Dendritic cell treated with granulocyte-macrophage colony-stimulating factor and Interleukin-4, amounts not matched to agents 40 ng/mL and 50 ng/mL, for 4 days (primary cell): Measurements from ENCODE around the gene IGFBPL1.

Source experiments
- H3K27ac Mint-ChIP-seq: one replicate; pipeline ENCODE4 v1.8.0; 2022; ENCODE audit warnings: mild to moderate bottlenecking, mixed read lengths
- H3K27me3 Mint-ChIP-seq: one replicate; pipeline ENCODE4 v1.8.0; 2022; ENCODE audit warnings: mild to moderate bottlenecking, mixed read lengths
- H3K36me3 Mint-ChIP-seq: one replicate; pipeline ENCODE4 v1.8.0; 2022; ENCODE audit warnings: low read depth, mixed read lengths
- H3K4me1 Mint-ChIP-seq: one replicate; pipeline ENCODE4 v1.8.0; 2022; ENCODE audit warnings: low read depth, mixed read lengths
- H3K4me3 Mint-ChIP-seq: one replicate; pipeline ENCODE4 v1.8.0; 2022; ENCODE audit warnings: mild to moderate bottlenecking, moderate library complexity, mixed read lengths
- H3K9me3 Mint-ChIP-seq: one replicate; pipeline ENCODE4 v1.8.0; 2022; ENCODE audit warnings: mixed read lengths
- intact Hi-C: fragments of 100-400 bp; cut with micrococcal nuclease; formaldehyde crosslinking; loops from one replicate; pipeline ENCODE4 v1.15.0; 2022

IGFBPL1 gene

DNA sequence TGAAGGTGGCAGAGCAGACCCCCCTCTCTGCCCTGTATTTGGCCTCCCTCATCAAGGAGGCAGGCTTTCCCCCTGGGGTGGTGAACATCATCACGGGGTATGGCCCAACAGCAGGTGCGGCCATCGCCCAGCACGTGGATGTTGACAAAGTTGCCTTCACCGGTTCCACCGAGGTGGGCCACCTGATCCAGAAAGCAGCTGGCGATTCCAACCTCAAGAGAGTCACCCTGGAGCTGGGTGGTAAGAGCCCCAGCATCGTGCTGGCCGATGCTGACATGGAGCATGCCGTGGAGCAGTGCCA, 27.9 kb downstream of the IGFBPL1 start:
- H3K4me3 Mint-ChIP-seq: no peak overlapping the region
- peaks cover 37% of the 10 kb centered on the region for H3K36me3 Mint-ChIP-seq
- peaks cover 24% of the 10 kb centered on the region for H3K4me1 Mint-ChIP-seq
- intact Hi-C loops: loop anchor here (10.0 kb wide), 1 partner anchor 492 kb away; the partner anchor contains the start of gene SLC25A51
- H3K27ac Mint-ChIP-seq: no peak overlapping the region
- H3K27me3 Mint-ChIP-seq: peaks cover 7% of the 10 kb centered on the region
- no peaks in the 10 kb centered on the region for H3K9me3 Mint-ChIP-seq

DNA sequence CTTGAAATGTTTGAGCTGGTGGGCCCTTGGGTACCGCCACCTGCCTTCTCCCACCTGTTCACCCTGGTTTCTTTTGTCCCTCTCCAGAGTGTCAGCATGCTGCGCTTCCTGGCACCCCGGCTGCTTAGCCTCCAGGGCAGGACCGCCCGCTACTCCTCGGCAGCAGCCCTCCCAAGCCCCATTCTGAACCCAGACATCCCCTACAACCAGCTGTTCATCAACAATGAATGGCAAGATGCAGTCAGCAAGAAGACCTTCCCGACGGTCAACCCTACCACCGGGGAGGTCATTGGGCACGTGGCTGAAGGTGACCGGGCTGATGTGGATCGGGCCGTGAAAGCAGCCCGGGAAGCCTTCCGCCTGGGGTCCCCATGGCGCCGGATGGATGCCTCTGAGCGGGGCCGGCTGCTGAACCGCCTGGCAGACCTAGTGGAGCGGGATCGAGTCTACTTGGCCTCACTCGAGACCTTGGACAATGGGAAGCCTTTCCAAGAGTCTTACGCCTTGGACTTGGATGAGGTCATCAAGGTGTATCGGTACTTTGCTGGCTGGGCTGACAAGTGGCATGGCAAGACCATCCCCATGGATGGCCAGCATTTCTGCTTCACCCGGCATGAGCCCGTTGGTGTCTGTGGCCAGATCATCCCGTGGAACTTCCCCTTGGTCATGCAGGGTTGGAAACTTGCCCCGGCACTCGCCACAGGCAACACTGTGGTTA, 28.4 kb downstream of the IGFBPL1 start:
- Mint-ChIP-seq H3K27me3 (peaks cover 12% of the 10 kb centered on the region), H3K27ac (no peak overlapping the region), H3K4me3 (no peak overlapping the region), H3K9me3 (no peaks in the 10 kb centered on the region), H3K36me3 (peaks cover 37% of the 10 kb centered on the region), H3K4me1 (peaks cover 27% of the 10 kb centered on the region)
- intact Hi-C loops: loop anchor here (10.0 kb wide), 1 partner anchor 491 kb away; the partner anchor contains the start of gene SLC25A51

DNA sequence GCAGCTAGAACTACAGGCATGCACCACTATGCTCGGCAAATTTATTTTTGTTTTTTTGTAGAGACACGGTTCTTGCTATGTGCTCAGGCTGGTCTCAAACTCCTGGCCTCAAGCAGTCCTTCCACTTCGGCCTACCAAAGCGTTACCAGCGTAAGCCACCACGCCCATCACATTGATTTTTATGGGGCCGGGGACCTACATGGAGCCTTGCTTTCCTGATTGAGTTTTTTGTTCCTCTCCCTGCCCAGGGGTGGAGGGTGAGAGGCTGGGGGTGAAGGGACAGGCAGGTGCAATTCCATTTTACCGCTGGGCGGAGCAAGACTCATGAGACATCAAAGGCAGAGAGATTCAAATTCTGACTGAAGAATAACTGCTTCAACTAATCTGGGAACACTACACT, 29.8 kb downstream of the IGFBPL1 start:
- Mint-ChIP-seq H3K36me3 (peaks cover 37% of the 10 kb centered on the region), H3K4me1 (peaks cover 33% of the 10 kb centered on the region), H3K27me3 (peaks cover 17% of the 10 kb centered on the region), H3K27ac (no peak overlapping the region), H3K4me3 (no peak overlapping the region), H3K9me3 (no peaks in the 10 kb centered on the region)
- intact Hi-C loops: loop anchor here (10.0 kb wide), 1 partner anchor 490 kb away; the partner anchor contains the start of gene SLC25A51

DNA sequence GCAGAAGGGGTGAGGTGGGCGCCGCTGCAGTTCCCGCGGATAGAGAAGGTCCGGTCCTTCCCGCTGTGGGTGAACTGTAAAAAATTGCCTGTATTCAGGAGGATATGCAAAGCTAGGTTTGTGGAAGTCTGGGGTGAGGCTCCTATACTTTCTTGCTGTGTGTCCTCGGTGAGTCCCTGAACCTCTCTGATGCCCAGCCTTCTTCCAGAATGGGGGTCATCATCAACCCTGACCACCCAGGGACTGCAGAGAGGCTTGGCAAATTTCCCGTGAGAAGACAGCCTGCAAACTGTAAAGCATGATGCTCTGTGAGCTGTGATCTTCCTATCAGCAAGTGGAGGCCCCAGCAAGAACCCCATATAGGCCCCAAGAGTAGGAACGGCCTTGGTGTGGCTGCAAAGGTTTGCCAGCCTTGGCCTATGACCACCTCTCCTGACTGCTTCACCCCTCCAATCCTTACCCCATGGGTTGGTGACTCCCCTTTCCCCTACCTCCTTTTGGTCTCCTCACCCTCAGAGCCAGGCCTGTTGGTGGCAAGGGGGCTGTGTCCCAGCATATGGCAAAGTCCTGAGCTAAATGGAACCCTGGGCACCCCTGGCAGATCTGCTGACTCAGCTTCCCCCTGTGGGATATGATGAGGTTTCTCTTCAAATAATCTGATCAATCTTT, 31.0 kb downstream of the IGFBPL1 start:
- Mint-ChIP-seq H3K4me3 (peak overlapping the region; percentile 97), H3K4me1 (peaks cover 33% of the 10 kb centered on the region), H3K9me3 (no peaks in the 10 kb centered on the region), H3K27ac (peak overlapping the region; percentile 88), H3K36me3 (peaks cover 37% of the 10 kb centered on the region), H3K27me3 (peaks cover 17% of the 10 kb centered on the region)
- intact Hi-C loops: loop anchor here (10.0 kb wide), 1 partner anchor 488 kb away; the partner anchor contains the start of gene SLC25A51

DNA sequence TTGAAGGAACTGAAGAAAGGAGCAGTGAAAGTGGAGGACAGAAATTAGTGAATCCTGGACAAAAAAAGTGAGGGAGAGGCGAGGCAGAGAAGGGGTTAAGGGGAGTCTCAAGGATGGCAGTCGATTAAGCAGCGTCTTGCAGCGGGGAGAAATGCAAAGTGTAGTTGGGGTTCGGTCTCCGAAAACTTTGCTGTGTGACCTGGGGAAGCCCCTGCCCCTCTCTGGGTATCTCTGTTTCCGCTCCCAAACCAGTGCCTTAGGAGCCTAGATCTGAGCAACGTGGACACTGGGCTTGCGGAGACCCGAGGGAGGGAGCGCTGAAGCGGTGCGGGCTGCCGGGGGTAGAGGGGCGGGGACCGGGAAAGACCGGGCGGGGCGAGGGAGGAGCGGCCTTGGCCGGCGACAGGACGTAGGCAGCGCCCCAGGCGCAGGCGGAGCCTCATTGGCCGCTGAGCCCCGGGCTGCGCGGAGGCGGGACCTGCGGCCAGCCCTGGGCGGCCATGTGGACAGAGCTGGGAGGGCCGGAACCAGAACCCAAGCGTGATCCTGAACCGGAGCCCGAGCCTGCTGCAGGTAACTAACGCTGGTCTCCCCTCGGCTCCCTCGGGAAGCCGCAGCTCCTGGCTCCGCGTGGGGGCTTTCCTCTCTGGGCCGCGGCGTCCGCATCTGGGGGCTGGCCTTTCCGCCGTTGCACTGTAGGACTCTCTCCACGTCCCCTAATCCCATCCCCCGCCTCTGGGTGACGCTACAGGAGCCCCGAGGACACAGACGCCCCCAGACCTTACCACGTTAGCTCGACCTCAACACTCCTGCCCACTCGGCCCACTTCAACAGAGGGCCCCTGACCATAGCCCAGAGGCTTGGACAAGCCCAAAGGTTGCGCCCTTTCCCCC, 31.8 kb downstream of the IGFBPL1 start, which contains the start of gene ALDH1B1:
TSS of gene ALDH1B1 (plus strand) at position 468 of the 893 bp plus-strand sequence. CDS start 3,047 bp downstream, outside the sequence.
- intact Hi-C loops: loop anchor here (10.0 kb wide), 1 partner anchor 488 kb away; the partner anchor contains the start of gene SLC25A51
- peaks cover 30% of the 10 kb centered on the region for H3K36me3 Mint-ChIP-seq
- H3K4me3 Mint-ChIP-seq: peak within 1 kb of the TSS; percentile 97
- no peaks in the 10 kb centered on the region for H3K9me3 Mint-ChIP-seq
- peaks cover 17% of the 10 kb centered on the region for H3K27me3 Mint-ChIP-seq
- H3K4me1 Mint-ChIP-seq: peaks cover 33% of the 10 kb centered on the region
- H3K27ac Mint-ChIP-seq: peak within 1 kb of the TSS; percentile 88

DNA sequence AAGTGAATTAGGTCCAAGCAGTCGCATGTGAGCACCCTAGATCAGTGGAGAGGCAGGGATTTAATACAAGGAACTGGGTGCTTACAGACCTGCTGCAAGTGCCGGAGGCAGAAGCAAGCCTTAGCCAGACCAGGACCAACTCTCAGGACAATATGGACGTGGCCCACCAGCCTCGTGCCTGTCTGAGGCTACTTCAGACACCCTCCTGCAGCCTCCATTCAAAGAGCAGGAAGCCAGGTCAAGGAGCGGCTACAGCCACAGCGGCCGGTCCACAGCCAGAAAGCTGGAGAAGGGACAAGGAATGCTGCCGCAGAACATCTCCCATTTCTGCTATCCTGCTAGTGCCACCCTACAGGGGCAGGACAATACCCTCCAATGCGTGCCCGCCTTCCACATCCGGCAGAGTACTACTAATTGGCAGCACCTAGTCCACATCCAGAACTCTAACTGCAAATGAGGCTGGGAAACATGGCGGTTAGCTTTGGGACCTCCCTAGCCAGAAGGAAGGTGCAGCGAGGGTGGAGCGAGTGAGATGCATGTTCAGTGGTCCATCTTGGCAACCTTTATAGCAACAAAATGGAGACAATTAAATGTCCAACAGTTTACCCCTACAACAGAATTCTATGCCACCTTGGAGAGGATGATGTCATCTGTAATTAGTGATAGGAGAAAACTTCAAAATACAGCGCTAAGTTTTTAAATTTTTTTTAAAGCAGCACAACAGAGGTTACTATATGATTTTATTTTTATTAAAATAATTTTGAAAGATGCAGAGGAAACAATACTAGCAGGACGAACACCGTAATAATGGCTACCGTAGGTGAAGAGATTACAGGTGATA, 32.8 kb downstream of the IGFBPL1 start:
- H3K9me3 Mint-ChIP-seq: no peaks in the 10 kb centered on the region
- peak overlapping the region; percentile 97 for H3K4me3 Mint-ChIP-seq
- H3K4me1 Mint-ChIP-seq: peaks cover 33% of the 10 kb centered on the region
- H3K27ac Mint-ChIP-seq: peak overlapping the region; percentile 88
- peaks cover 23% of the 10 kb centered on the region for H3K36me3 Mint-ChIP-seq
- intact Hi-C loops: loop anchor here (10.0 kb wide), 1 partner anchor 487 kb away; the partner anchor contains the start of gene SLC25A51
- peaks cover 17% of the 10 kb centered on the region for H3K27me3 Mint-ChIP-seq

DNA sequence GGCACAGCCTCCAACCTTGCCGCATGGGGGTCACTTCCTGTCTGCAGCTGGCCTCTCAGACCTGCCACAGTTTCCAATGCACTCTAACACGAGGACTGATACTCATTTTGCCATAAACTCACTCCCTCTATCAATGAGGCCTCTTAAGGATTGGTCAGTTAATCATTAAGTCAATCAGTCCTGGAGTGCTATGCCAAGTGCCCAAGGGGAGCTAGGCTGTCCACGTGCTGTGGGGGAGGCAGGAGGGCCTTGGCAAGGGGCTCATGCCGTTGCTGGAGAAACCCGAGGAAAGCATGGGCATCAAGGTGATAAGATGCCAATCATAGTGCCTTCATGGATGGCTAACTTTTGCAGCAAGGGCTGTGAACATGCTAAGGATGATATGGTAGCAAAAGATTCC, 33.4 kb downstream of the IGFBPL1 start:
- H3K27ac Mint-ChIP-seq: peak overlapping the region; percentile 18
- peaks cover 17% of the 10 kb centered on the region for H3K27me3 Mint-ChIP-seq
- H3K4me3 Mint-ChIP-seq: no peak overlapping the region
- H3K9me3 Mint-ChIP-seq: no peaks in the 10 kb centered on the region
- intact Hi-C loops: loop anchor here (10.0 kb wide), 1 partner anchor 486 kb away; the partner anchor contains the start of gene SLC25A51
- peaks cover 16% of the 10 kb centered on the region for H3K36me3 Mint-ChIP-seq
- peaks cover 33% of the 10 kb centered on the region for H3K4me1 Mint-ChIP-seq

DNA sequence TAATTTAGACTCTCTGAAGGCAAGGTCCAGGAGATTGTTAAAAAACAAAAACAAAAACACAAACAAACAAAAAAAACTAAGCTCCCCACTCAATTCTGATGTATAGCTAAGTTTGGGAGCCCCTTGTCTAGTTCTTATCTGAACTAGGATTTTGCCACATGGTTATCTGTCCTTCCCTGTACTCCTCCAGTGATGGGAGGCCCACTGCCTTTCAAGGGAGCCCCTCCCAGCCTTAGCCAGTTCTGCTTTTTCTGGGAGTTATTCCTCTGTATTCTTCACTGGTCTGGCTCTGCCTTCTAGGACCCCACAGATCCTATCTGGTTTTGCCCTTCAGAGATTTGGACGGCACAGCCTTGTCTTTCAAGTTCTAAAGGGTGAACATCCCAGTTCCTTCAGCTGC, 33.8 kb downstream of the IGFBPL1 start:
- Mint-ChIP-seq H3K4me3 (no peak overlapping the region), H3K36me3 (peaks cover 13% of the 10 kb centered on the region), H3K4me1 (peaks cover 33% of the 10 kb centered on the region), H3K9me3 (no peaks in the 10 kb centered on the region), H3K27me3 (peaks cover 17% of the 10 kb centered on the region), H3K27ac (peak overlapping the region; percentile 70)
- intact Hi-C loops: loop anchor here (10.0 kb wide), 1 partner anchor 486 kb away; the partner anchor contains the start of gene SLC25A51

DNA sequence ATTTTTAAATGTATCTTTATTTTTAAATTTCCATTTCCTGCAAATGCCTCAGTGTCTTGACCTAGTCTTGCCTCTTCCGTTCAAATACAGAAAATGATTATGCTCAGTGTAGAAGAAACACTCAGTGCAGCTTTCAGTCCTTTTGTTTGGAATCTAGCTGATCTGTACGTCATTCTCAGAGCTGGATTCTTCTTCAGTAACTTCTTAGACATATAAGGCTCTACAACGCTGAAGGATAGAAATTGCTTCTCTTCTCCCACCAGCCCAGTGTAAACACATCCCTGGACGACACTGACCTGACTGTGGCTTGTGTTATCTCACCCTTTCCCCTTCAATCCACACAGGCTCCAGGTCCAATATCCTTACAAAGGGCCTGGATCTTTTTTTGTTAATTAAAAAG, 34.9 kb downstream of the IGFBPL1 start:
- Mint-ChIP-seq H3K9me3 (peaks cover 8% of the 10 kb centered on the region), H3K4me1 (peaks cover 33% of the 10 kb centered on the region), H3K36me3 (peaks cover 13% of the 10 kb centered on the region), H3K27me3 (peaks cover 21% of the 10 kb centered on the region), H3K27ac (peak overlapping the region; percentile 70), H3K4me3 (no peak overlapping the region)
- intact Hi-C loops: no loop called here

DNA sequence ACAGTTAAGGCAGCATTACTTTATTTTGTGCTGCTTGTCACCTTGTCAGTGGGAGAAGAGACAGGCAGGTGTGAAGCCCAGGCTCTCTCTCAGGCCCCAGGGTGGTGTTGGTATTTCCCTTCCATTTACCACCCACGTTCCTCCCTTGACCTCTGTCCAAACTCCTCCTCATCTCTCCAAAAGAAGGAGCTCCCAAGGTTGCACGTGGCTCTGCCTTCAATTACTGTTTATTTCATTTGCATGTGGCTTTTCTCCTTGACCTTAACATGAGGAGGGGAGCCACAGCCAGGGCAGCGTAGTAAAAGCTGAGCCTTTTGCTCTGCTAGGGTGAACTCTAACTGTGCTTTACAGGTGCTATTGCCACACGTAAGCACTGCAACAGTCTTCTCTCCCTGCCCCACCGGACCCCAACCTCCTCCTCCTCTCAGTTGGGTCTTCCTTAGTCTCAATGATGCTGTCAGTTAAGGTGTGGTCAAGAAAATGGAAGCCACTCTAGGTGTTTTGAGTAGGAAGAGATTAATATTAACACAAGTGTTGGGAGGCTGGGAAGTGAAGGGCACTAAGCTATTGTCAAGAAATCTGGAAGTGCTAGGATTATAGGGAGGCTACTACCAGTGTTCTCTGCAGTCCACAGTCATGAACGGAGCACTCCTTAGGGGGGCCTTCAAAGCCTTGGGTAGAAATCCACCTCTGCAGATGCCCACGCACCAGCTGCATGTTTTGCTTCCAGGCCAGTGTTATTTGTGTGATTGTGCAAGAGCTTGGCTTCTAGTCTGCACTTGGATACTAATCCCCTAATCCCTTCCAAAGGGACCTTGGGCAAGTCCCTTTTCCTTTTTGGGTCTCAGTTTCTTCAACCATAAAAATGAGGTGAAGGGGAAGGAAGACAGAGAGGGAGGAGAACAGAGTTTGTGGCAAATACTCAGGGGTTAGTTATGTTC, 35.7 kb downstream of the IGFBPL1 start:
- H3K9me3 Mint-ChIP-seq: peaks cover 8% of the 10 kb centered on the region
- H3K27ac Mint-ChIP-seq: no peak overlapping the region
- H3K4me1 Mint-ChIP-seq: peaks cover 29% of the 10 kb centered on the region

DNA sequence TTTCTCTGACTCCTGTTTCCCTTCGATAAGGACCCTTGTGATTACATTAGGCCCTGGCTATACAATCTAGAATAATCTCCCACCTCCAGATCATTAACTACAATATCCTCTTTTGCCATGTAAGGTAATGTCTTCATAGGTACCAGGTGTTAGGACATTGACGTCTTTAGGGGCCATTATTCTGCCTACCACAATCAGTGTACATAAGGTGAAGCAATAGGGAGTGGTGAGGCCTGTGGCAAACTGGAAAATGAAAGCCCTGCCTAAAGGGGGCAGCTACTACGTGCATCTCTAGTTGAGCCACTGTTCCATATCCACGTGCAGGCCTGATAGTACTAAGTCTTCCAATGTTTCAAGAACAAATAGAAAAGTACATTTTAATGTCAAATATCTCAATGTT, 36.5 kb downstream of the IGFBPL1 start:
- intact Hi-C loops: no loop called here
- Mint-ChIP-seq H3K36me3 (peaks cover 9% of the 10 kb centered on the region), H3K27me3 (peaks cover 21% of the 10 kb centered on the region)

More for the DNA sequence above, 35.7 kb downstream of the IGFBPL1 start:
- H3K36me3 Mint-ChIP-seq: peaks cover 13% of the 10 kb centered on the region
- no peak overlapping the region for H3K4me3 Mint-ChIP-seq
- intact Hi-C loops: no loop called here
- H3K27me3 Mint-ChIP-seq: peaks cover 21% of the 10 kb centered on the region

DNA sequence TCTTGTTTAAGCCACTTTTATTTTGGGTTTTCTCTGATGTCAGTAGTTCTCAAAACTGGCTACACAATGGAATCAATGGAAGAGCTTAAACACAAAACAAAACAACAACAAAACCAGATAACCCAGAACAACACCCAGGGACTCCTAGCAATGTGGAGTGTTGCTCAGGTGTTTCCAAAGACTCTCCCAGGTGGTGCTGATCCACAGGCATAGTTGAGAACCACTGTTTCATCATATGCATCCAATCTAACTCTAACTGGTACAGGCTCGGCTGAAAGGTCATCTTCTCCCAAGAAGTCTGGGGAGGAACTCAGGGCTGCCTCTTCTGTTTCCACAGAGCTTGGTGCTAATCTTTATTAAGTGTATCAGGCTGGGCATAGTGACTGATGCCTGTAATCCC, 37.2 kb downstream of the IGFBPL1 start:
- intact Hi-C loops: no loop called here
- Mint-ChIP-seq H3K4me3 (no peak overlapping the region), H3K27ac (no peak overlapping the region), H3K4me1 (peaks cover 17% of the 10 kb centered on the region), H3K9me3 (peaks cover 8% of the 10 kb centered on the region), H3K36me3 (peaks cover 3% of the 10 kb centered on the region), H3K27me3 (peaks cover 20% of the 10 kb centered on the region)

More for the DNA sequence above, 36.5 kb downstream of the IGFBPL1 start:
- no peak overlapping the region for H3K27ac Mint-ChIP-seq
- no peak overlapping the region for H3K4me3 Mint-ChIP-seq
- peaks cover 21% of the 10 kb centered on the region for H3K4me1 Mint-ChIP-seq
- peaks cover 8% of the 10 kb centered on the region for H3K9me3 Mint-ChIP-seq
